GM04504 (cell line): ENCODE data around the gene SESTD1.

ENCODE experiments used
- DNase-seq: peaks from one replicate; pipeline ENCODE4 v3.0.0-alpha.2; 2012; ENCODE audit warnings: low read depth

Gene SESTD1

GRCh38 chr2:179191110-179191509 lies 73.5 kb downstream of the SESTD1 start:
- DNase-seq: no peak

- no peak for DNase-seq
These were observed 78.5 kb downstream of the SESTD1 start for GRCh38 chr2:179186126-179186525.

- DNase-seq: no peak
These were observed 80.0 kb downstream of the SESTD1 start for GRCh38 chr2:179184610-179185009.

GRCh38 chr2:179181002-179181401 lies 83.6 kb downstream of the SESTD1 start:
- no peak for DNase-seq

- no peak for DNase-seq
These were observed 84.4 kb downstream of the SESTD1 start for GRCh38 chr2:179180242-179180641.

GRCh38 chr2:179179719-179180118 lies 84.9 kb downstream of the SESTD1 start:
- DNase-seq: no peak

GRCh38 chr2:179177694-179178093 lies 86.9 kb downstream of the SESTD1 start:
- no peak for DNase-seq

GRCh38 chr2:179174240-179174639 lies 90.4 kb downstream of the SESTD1 start:
- DNase-seq: no peak

- DNase-seq: no peak
These were observed 91.7 kb downstream of the SESTD1 start for GRCh38 chr2:179172894-179173293.

GRCh38 chr2:179171371-179171770 lies 93.3 kb downstream of the SESTD1 start:
- DNase-seq: no peak

- no peak for DNase-seq
These were observed 93.7 kb downstream of the SESTD1 start for GRCh38 chr2:179170901-179171300.

GRCh38 chr2:179165356-179166000 lies 99.2 kb downstream of the SESTD1 start:
- DNase-seq: no peak

GRCh38 chr2:179141206-179141605 lies 123.4 kb downstream of the SESTD1 start:
- DNase-seq: no peak

- DNase-seq: no peak
These were observed 124.1 kb downstream of the SESTD1 start for GRCh38 chr2:179140571-179140970.

- DNase-seq: no peak
These were observed 125.1 kb downstream of the SESTD1 start for GRCh38 chr2:179139506-179139905.

- DNase-seq: no peak
These were observed 127.4 kb downstream of the SESTD1 start for GRCh38 chr2:179137200-179137759.

GRCh38 chr2:179133016-179133415 lies 131.6 kb downstream of the SESTD1 start:
- no peak for DNase-seq

- no peak for DNase-seq
These were observed 132.6 kb downstream of the SESTD1 start for GRCh38 chr2:179132076-179132475.

- no peak for DNase-seq
These were observed 134.1 kb downstream of the SESTD1 start for GRCh38 chr2:179130560-179130959.

- no peak for DNase-seq
These were observed 134.9 kb downstream of the SESTD1 start for GRCh38 chr2:179129574-179130238.

- no peak for DNase-seq
These were observed 139.2 kb downstream of the SESTD1 start for GRCh38 chr2:179125404-179125803.

- no peak for DNase-seq
These were observed 140.3 kb downstream of the SESTD1 start for GRCh38 chr2:179124282-179124681.

GRCh38 chr2:179123272-179123662 lies 141.4 kb downstream of the SESTD1 start:
- DNase-seq: no peak

- DNase-seq: no peak
These were observed 156.9 kb downstream of the SESTD1 start for GRCh38 chr2:179107737-179108136.
